HepG2 (cell line): ENCODE measurements around the gene STAP2. TPM values are rescaled to one million over a fixed set of nuclear protein-coding genes. Genes with fewer than 3 reads are reported as not detected.

Source experiments
- AGO1 ChIP-seq: fragments of 200-400 bp; formaldehyde crosslinking; IDR thresholded peaks from 2 replicates; pipeline ENCODE4 v1.6.1; 2017; ENCODE audit warnings: mild to moderate bottlenecking, low read depth, low read length, moderate library complexity; ENCODE audit not compliant: poor library complexity, severe bottlenecking
- AHR ChIP-seq: IDR thresholded peaks from 2 replicates; pipeline ENCODE4 v1.6.1; 2018; ENCODE audit warnings: missing genetic modification reagents, missing compliant biosample characterization
- ARID5B ChIP-seq: IDR thresholded peaks from 2 replicates; pipeline ENCODE4 v1.4.0; 2020; ENCODE audit warnings: mild to moderate bottlenecking, missing genetic modification reagents
- CCDC6 ChIP-seq: sonication (generic); formaldehyde crosslinking; IDR thresholded peaks from 2 replicates; pipeline ENCODE4 v1.8.1; 2022; ENCODE audit warnings: mild to moderate bottlenecking, missing genetic modification reagents, moderate library complexity
- ELK4 ChIP-seq: sonication (generic); formaldehyde crosslinking; IDR thresholded peaks from 2 replicates; pipeline ENCODE4 v1.9.0; 2021; ENCODE audit warnings: missing genetic modification reagents, borderline replicate concordance
- HDAC1 ChIP-seq: sonication (generic); formaldehyde crosslinking; IDR thresholded peaks from 2 replicates; pipeline ENCODE4 v1.5.1; 2020; ENCODE audit warnings: mild to moderate bottlenecking, missing genetic modification reagents
- KLF12 ChIP-seq: sonication (generic); formaldehyde crosslinking; IDR thresholded peaks from 2 replicates; pipeline ENCODE4 v1.4.0; 2020; ENCODE audit warnings: missing genetic modification reagents, borderline replicate concordance
- MLX ChIP-seq: IDR thresholded peaks from 2 replicates; pipeline ENCODE4 v1.6.1; 2016
- MTA1 ChIP-seq: sonication (generic); formaldehyde crosslinking; IDR thresholded peaks from 2 replicates; pipeline ENCODE4 v1.4.0; 2020; ENCODE audit warnings: missing genetic modification reagents, mild to moderate bottlenecking, borderline replicate concordance
- NFATC3 ChIP-seq: sonication (generic); formaldehyde crosslinking; IDR thresholded peaks from 2 replicates; pipeline ENCODE4 v1.5.1; 2020; ENCODE audit warnings: mild to moderate bottlenecking, missing genetic modification reagents
- NFE2 ChIP-seq: sonication (generic); formaldehyde crosslinking; IDR thresholded peaks from 2 replicates; pipeline ENCODE4 v1.4.0; 2020; ENCODE audit warnings: missing genetic modification reagents
- REXO4 ChIP-seq: sonication (generic); formaldehyde crosslinking; IDR thresholded peaks from 2 replicates; pipeline ENCODE4 v1.8.0; 2022; ENCODE audit warnings: missing genetic modification reagents, mild to moderate bottlenecking, borderline replicate concordance
- SIN3B ChIP-seq: fragments of 150-350 bp; IDR thresholded peaks from 2 replicates; pipeline ENCODE4 v1.6.1; 2014; ENCODE audit warnings: low read length
- SOX13 ChIP-seq, 3 experiments: fragments of 450-650 bp in 1 of 3; sonication (generic) in 1 of 3; formaldehyde crosslinking in 1 of 3; IDR thresholded peaks in 2 of 3; conservative IDR thresholded peaks in 1 of 3; 2 replicates each; pipeline versions ENCODE4 v1.5.0 to v1.6.1; 2016 to 2020; ENCODE audit warnings: antibody characterized with exemption in 1 of 3, mild to moderate bottlenecking in 1 of 3, missing compliant biosample characterization in 1 of 3, missing genetic modification reagents in 1 of 3, moderate library complexity in 1 of 3
- ZBTB46 ChIP-seq: sonication (generic); formaldehyde crosslinking; IDR thresholded peaks from 2 replicates; pipeline ENCODE4 v1.4.0; 2020; ENCODE audit warnings: mild to moderate bottlenecking, missing genetic modification reagents, borderline replicate concordance
- ZNF124 ChIP-seq: sonication (generic); formaldehyde crosslinking; IDR thresholded peaks from 2 replicates; pipeline ENCODE4 v1.4.0; 2020; ENCODE audit warnings: missing genetic modification reagents
- ZNF282 ChIP-seq: fragments of 450-650 bp; IDR thresholded peaks from 2 replicates; pipeline ENCODE4 v1.6.1; 2018; ENCODE audit not compliant: partially characterized antibody
- ZNF335 ChIP-seq: sonication (generic); formaldehyde crosslinking; IDR thresholded peaks from 2 replicates; pipeline ENCODE4 v1.4.0; 2020; ENCODE audit warnings: missing genetic modification reagents
- ZNF558 ChIP-seq: sonication (generic); formaldehyde crosslinking; IDR thresholded peaks from 2 replicates; pipeline ENCODE4 v1.9.0; 2022; ENCODE audit warnings: mild to moderate bottlenecking, missing genetic modification reagents, borderline replicate concordance
- ZNF567 ChIP-seq: sonication (generic); formaldehyde crosslinking; IDR thresholded peaks from 2 replicates; pipeline ENCODE4 v1.8.1; 2023; ENCODE audit warnings: mild to moderate bottlenecking, missing genetic modification reagents, borderline replicate concordance
- ZNF607 ChIP-seq: sonication (generic); formaldehyde crosslinking; IDR thresholded peaks from 2 replicates; pipeline ENCODE4 v1.5.1; 2020; ENCODE audit warnings: missing genetic modification reagents, mild to moderate bottlenecking, borderline replicate concordance
- ZNF775 ChIP-seq: sonication (generic); formaldehyde crosslinking; IDR thresholded peaks from 2 replicates; pipeline ENCODE4 v1.4.0; 2020; ENCODE audit warnings: missing genetic modification reagents, mild to moderate bottlenecking, moderate library complexity, borderline replicate concordance
- polyA plus RNA-seq, 8 experiments: library from polyadenylated mRNA; depleted of rRNA in 3 of 8; stranded (reverse) in 7 of 8; unstranded in 1 of 8; fragments of >200 nt; fragmentation: Illumina TruSeq in 4 of 8; extraction: Trizol in 4 of 8; gene quantifications; 2 replicates each; pipeline versions ENCODE4 v1.2.1 to v1.2.3, GENCODE V29; 2011 to 2016; ENCODE audit warnings: low read depth in 4 of 8, missing spikeins in 1 of 8, mixed read lengths in 1 of 8; ENCODE audit not compliant: insufficient read depth in 1 of 8
- total RNA-seq, 5 experiments: library from RNA; depleted of rRNA; stranded (reverse); fragments of >200 nt; fragmentation: Illumina TruSeq; extraction: Trizol; gene quantifications; 2 replicates each; pipeline ENCODE4 v1.2.3, GENCODE V29; 2016; ENCODE audit warnings: low read depth in 1 of 5

The STAP2 gene
- total and polyA plus RNA-seq, 2 of the 13 experiments (the other 11 are each of a cell fraction or from before 2014, with no cell fraction given), result 39.0 to 43.7 TPM

GRCh38 chr19:4374498-4375163 lies 36.0 kb upstream of the STAP2 start (continued):
- TF ChIP-seq REXO4 (no peak), KLF12 (CRISPR knock-in tag) (no peak), ZNF558 (CRISPR knock-in tag) (no peak), MTA1 (CRISPR knock-in tag) (peak; percentile 65; the same call in 1 of the 2 replicates), NFE2 (peak; percentile 99), NFATC3 (CRISPR knock-in tag) (no peak; the same call in none of the 2 replicates), ZNF282 (no peak), ZNF607 (CRISPR knock-in tag) (peak; percentile 89), ZNF335 (CRISPR knock-in tag) (peak; percentile 79), AHR (CRISPR knock-in tag) (peak; percentile 59; the same call in 1 of the 2 replicates), ELK4 (CRISPR knock-in tag) (no peak), ZBTB46 (CRISPR knock-in tag) (peak; percentile 87), ZNF567 (CRISPR knock-in tag) (0 out of 2 replicates have a peak, but pooled peaks have one; percentile 11), ZNF775 (CRISPR knock-in tag) (no peak; the same call in 1 of the 2 replicates), SOX13 (IDR thresholded peaks at IDR 0.05) (no peak), SOX13 (CRISPR knock-in tag; conservative IDR thresholded peaks at IDR 0.05 in 1 of 2, IDR thresholded peaks at IDR 0.05 in 1 of 2) (peak in 1 of 2 experiments; percentile 61; a peak in 2 of 4 replicates), MLX (CRISPR knock-in tag) (peak; percentile 76), AGO1 (no peak), CCDC6 (CRISPR knock-in tag) (peak; percentile 47; the same call in 1 of the 2 replicates), ZNF124 (CRISPR knock-in tag) (no peak), ARID5B (CRISPR knock-in tag) (peak; percentile 80), HDAC1 (peak; percentile 91), SIN3B (no peak)
